HG03175 (cell line): ENCODE results near the gene SNRPA1.

ENCODE experiments used
- ATAC-seq: cut with Tn5 transposase; IDR thresholded peaks from one replicate; pipeline ENCODE4 v1.9.1; 2021; ENCODE audit warnings: mild to moderate bottlenecking, moderate library complexity; ENCODE audit not compliant: unreplicated experiment

SNRPA1 gene

DNA sequence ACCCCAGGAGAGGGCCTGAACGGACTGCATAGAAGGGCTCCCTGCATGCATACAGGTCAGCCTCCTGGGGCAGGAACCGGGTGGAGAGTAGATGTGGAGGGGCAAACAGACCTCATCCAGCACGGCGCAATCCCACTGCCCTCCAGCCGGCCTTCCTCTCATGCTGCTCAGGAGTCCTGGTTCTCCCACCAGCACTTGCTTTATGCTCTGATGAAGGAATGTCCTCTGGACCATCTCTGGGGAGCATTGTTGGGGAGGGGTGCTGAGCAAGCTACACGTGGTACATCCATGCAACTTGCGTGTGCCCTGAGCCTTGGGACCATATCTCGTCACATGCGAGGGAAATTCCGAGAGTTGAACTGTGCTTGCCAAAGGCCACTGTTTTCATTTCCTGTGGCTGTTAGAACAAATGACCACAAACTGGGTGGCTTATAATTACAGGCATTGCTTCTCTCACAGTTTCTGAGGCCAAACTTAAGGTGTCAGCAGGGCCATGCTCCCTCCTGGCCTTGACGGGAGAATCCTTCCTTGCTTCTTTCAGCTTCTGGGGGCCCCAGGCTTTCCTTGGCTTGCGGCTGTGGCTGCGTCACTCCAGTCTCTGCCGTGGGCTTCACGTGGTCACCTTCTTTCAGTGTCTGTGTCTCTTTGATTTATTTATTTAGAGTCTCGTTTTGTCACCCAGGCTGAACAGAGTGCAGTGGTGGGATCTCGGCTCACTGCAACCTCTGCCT, 30.0 kb downstream of the SNRPA1 start:
- ATAC-seq = no peak

DNA sequence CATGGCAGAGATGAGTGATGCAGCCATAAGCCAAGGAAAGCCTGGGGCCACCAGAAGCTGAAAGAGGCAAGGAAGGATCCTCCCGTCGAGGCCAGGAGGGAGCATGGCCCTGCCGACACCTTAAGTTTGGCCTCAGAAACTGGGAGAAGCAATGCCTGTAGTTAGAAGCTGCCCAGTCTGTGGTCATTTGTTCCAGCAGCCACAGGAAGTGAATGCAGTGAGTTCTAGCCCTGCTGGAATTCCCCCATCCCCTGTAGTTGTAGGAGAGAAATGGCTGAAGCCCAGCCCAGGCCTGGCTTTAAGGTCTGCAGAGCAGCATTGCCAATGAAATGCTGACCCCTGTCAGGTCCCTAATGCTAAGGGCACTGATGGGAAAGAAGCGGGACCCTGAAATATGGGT, 31.0 kb downstream of the SNRPA1 start:
- no peak for ATAC-seq

DNA sequence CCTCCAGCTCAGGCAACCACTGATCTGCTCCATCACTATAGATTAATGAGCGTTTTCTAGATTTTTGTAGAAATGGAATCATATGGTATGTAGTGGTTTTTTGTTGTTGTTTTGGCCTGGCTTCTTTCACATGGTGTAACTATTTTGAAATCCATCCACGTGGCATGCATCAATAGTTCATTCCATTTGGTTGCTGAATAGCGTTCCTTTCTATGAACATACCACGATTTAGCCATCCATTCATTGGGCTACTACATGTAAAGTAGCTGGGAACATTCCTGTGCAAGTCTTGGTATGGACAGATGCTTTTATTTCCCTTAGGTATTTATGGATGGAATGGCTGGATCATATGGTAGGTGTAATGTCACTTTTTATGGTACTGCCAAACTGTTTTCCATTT, 32.5 kb downstream of the SNRPA1 start:
- no peak for ATAC-seq

DNA sequence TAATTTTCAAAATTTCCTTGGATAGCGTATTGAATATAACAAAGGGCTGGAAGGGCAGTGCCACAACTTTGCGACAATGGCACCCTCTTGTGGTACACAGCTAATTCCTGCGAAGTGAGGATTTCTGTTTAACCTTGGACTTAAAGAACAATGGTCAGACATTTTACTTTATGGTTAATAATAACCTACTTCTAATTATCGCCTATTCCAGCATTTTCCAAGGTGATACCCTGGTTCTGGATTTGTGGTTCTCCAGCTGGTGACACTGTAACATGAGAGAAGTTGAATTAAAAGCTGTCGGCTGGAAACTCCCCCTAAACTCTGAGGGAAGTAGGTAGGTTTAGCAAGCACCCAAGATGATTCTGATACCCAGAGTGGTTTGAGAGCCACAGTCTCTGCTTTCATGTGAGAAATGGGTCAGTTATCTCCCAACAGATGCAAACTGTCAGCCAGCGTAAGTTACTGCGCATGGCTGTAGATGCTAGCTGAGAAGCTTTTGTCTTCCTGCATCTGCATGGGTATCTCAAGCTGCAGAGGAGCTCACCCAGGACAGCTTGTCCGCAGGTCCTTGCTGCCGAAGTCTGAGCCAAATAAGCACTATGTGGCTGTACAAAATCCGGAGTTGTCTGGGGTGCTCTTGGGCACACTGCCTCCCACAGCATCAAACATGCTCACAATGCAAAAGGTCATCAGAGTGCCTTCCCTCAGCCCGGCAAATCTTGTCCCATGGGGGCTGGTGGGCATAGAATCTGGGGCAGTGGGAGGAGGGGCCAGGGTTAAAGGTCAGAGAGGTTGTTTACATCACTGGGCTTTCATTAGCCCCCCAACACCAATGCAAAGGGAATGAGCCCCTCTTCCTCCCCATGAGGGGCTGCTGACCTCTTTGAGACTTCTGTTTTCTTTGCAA, 36.6 kb downstream of the SNRPA1 start:
- no peak for ATAC-seq

DNA sequence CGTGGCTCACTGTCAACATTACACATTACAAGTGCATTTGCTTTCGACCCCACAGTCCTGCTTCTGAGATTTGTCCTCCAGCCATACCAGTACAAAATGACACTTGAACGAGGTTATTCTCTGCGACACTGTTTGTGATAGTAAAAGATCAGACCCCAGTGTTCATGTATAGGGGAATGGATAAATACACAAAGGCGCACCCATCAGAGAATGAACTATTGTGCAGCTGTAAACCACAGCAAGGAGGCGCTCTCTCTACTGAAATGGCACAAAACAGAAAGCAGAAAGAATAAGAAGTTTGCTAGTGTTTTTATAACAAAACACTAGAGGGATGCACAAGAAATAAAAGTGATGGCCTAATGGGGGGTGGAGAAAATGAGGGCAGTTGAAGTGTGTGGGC, 38.3 kb downstream of the SNRPA1 start:
- no peak for ATAC-seq

DNA sequence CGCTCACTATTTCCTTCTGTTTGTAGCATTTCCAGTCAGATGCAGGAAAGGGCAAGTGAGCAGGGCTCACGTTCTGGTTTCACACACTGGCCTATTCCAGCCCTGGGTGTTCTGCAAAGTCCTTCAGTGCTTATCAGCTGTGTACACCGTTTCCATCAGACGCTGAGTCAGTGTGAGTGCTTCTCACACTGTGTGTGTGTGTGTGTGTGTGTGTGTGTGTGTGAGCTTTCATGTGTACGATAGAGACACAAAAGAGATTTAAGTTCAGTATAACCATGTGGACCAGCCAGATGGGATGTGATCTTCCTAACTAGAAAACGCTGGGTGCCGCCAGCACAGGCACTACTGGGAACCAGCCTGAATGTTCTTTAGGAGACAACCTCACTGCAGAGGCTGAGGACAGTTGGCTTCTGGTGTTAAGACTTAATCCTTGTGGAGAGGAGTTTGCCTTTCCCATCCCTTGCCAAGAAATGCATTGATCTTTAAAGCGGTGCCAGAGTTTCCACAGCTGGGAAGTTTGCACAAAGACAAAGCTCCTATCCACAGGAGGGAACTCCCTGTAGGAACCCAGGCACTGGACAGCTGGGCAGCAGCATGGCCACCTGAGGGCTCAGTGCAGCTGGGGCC, 39.3 kb downstream of the SNRPA1 start:
- ATAC-seq = no peak

DNA sequence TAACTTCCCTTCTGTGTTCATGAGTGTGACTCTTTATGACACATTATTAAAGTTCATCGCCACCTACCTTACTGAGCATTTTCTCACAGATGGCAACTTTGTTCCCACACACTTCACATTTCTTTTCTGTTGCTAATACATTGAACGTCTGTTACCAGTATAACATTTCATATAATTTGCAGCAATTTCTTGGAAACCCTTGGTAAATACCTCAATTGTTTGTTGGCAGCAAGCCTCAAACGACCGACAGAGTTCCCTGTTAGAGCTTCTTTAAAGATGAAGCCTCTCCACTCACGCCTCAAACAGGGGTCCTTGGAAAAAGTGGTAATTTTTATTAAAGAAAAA, 40.0 kb downstream of the SNRPA1 start:
- ATAC-seq = no peak

DNA sequence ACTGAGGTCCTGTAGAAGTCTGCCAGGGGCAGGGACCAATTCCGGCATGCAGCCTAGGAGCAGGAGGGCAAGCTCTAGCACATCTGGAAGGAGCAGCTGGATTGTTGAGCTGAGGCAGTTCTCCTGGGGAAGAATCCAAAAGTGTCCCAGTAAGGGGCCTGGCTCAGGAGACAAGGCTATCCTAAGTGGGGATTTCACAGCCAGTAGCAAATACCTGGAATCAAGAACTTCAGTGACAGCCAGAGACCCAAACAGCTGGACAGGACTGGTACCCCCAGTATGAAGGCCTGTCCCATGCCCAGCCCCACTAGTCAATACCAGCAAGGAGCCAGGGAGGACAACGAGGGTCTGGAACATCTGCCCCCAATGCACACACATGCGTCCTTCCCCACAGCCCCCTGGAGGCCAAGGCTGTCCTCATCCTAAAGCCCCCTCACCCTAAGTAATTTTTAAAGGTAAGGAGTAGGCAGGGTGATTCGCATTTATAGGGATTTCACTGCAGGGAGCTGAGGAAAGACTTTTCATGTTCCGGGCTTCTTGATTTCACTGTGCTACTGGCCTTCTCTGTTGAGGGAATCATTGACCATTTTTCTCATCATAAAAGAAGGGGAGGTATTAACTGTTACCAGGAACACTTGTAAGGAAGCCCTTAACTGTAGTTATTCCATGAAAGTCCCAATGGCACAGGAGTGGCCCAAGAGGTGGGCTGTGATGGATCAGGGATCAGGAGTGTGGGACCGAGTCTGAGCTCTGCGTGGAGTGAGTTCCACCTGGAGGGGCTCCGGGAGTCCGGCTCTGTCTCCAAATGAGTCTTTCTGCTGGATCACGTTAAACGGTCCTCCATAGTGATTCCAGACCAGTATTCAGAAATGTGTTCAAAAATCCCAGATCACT, 40.6 kb downstream of the SNRPA1 start:
- ATAC-seq = no peak

DNA sequence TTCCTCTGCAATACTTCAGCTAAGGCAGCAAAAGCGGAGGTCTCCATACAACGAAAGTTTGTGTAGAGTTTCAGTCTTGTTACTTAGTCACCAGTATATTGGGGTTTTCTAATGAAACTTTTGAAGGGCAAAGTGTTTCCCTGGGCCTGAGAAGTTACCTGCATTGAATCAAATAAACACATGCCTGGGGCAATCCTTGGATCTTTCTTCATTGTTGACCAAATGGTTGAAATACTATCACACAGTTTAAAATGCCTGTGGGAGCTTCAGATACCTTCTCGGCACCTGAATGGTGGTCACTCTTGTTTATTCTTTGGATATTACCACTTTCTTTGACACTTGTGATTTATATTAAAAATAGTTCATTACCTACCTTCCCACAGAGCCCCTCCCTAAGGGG, 42.2 kb downstream of the SNRPA1 start:
- no peak for ATAC-seq

DNA sequence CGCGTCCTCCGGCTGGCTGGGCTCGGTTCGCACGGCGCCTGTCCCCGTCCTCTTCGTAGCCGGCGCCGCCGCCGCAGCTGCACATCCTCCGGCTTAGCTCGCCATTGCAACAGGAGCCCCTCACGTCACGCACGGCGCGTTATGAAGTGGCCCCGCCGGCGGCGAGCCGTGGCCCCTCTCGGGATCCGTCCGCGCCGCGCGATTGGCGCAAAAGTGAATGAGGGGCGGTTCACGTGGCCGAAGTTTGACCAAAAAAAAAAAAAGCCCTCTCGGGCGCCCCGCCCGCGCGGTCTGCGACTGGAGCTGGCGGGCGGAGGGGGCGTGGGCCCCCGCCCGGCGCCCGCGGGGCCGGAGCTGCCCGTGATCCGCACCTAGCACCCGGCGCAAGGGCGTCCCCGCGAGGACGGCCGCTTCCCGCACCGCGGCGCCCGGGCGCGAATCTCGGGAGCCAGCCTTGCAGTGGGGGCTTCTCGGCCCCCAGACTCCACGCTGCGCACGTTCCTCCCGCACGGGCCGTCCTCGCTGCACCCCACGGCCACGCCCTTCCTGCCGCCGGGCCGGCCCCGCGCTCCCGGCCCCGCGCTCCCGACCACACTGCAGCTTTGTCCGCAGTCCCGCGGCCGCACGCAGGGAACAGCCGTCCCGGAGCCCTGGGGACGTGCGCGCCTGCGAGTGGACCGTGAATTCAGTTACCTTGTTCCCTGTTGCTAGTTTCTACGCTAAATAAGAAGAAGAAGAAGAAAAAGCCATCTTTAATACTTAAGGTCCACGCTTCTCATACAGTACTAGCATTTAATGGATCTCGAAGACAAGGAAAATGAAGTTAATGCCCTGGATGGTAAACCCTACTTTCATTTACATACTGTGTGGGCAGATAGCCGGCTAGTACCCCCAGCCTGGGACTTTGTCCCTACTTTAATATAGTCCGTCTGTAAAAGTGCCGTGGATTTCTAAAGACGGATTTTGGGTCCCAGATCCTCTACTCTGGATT, 42.9 kb downstream of the SNRPA1 start, which contains the start of gene CHSY1:
Gene CHSY1, minus strand, starts transcription at position 219 of the 991 bp plus-strand sequence. CDS start 592 bp downstream, outside the sequence.
- ATAC-seq = peak; percentile 72

DNA sequence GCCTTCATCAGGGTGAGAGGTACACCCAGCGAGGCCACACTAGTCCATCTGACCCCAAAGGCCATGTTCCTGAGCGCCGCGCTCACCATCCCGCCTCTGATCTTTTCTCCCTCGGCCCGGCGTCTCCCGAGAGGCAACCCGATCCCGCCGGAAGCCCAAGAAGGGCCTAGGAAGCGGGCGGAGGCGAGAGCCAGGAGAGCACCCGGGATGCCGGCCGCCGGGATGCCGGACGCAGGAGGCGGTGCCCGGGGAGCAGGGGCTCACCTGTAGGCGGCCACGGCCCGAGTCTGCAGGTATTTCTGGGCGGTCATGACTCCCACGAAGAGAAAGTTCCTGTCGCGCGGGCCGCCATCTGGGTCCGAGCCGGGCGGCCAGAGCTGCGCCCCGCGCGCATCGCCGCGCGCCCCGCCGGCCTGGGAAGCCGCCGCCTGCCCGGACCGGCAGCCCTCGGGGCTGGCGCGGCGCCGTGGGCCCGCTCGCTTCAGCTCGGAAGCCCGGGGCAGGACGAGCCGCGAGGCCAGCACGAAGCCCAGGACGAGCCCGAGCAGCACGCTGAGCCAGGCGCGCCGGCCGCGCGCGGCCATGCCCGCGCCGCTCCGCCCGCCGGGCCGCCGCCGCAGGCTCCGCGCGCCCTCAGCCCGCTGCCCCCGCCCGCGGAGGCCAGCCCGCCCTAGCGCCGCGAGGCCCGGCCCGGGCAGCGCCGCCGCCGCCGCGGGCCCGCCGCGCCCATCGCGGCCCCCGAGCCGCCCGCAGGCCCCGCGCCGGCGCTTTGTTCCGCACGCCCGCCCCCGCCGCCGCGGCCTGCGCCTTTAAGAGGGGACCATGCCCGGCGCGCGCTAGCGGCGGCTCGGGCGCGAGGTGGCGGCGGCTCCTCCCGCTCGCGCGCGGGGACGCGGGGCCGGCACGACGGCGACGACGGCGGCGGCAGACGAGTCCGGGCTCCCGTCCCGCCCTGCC, 43.9 kb downstream of the SNRPA1 start:
- peak; percentile 43 for ATAC-seq

DNA sequence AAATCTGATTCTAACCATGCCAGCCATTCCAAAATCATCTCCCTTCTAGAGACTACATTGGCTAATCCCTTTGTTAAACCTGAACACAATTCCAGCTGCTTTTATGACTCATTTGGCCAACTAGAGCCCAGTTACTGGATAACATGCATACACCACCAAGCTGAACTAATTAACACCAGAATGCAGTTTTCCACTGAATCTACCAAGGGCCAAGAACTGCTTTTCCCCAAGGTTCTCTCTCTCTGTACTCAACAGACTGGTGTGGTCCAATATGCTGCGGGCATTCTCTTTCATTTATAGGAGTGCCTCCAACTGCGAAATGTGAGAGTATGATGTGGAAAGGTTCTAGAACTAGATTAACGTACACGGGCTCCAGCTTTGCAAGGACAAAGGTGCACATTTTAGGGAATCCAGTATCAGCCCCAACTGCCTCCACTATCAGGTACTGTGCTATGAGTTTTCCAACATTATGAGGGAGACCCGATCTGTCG, 44.7 kb downstream of the SNRPA1 start:
- ATAC-seq = no peak

DNA sequence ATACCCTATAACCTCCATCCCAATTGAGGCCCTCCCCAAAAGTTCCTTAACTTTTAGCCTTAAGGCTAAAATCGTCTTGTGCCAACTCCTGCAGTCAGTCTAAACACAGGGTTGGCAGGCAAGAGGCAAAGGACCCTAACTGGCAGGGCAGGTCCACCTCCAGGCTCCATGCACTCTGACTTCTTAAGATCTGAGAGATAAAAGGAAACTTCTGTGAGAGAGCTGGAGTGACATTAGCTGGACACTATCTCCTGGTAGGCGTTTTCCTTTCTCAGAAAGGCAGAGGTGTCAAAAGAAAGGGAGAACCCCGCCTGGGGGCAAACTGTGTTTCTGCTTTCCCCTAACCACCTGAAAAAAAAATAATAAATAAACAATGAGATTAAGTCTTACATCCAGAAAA, 46.8 kb downstream of the SNRPA1 start:
- ATAC-seq = no peak

DNA sequence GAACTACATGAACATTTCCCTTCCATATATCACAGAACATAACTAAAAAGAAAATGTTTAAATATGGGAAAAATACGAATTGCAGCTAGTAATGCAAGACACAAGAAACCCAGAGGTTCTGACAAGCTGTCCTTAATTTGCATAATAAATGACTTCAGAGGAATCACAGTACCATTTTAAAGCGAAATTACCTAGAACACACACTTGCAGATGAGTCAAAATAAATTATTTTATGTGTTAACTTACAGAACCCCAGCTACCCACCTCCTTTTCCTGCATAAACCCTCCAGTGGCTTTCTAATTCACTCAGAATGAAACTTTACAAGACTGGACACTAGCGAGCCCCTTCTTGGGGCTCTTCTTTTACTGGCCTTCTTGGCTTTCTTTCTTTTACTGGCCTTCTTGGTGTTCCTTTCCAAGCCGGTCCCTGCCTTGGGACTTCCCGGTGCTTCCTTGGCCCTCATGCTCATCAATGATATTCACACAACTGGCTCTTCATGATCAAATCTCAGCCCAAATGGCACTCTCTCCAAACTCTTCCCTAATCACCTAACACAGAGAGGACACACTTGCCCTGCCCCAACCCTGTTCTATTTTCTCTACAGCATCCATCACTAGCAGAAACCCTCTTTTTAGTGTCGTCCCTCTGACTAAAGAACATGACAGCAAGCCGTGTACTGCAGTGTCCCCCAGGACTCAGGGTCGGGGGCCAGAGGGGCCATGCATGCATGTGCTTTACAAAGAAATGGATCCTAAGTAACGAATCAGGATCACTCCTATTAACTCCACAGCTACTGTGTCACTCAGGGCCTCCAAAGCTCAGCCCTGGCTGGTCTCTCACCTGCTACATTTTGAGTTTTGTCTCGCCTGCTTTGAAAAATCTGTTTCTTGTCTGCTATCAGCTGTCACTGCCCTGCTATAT, 48.0 kb downstream of the SNRPA1 start:
- ATAC-seq = no peak

DNA sequence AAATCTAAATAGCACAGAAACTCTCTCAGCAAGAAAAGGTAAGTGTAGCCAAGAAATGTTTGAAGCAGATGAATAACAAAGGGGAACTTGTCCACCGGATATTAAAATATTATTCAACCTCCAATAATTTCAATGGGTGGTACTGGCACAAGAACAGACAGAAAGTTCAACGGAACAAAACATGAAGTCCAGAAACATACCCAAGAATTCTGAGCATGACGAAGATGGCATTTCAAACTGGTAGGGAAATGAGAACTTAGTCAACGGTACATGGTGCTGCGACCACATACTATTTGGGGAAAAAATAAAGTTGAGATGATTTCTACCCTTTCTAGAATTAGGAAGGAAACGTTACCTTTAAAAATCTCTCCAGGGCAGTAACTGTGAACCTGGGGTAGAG, 48.7 kb downstream of the SNRPA1 start:
- ATAC-seq = no peak

DNA sequence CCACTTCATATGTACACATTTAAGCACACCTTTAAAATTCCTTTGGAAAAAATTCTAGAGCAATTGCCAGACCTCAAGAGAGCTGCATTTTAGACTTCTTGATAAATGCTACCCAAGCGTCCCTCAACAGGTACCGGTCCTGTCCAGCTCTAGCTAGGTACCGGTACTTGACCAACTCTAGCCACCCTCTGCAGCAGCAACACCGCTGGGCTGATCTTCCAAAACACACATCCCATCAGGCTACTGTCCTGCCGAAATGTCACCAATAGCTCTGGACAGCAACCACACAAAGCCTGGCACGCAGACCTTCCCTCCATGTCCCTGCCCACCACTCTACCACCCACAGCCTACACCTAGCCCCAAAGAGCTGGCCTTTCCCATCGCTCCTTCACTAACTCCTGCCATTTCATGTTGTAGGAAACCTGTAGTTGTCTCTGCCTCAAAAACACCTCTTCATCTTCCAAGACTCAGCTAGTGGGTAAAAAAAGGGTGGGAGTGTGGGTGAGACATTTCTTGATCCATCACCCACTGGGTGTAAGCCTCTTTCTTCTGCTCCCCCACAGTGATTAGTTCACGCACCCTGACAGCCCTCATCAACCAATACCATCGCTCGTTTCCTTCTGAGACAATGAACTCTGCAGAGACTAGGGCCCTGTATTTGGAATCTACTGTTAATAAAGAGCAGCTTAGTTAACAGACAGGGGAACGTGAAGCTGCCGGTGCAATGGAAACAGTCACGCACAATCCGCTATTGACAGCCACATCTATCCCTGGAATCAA, 50.0 kb downstream of the SNRPA1 start:
- ATAC-seq = no peak
